Neuron (in vitro differentiated cells): ENCODE measurements around the gene SYNJ1.
A peak's percentile ranks its signal among the peaks of the same experiment; 100 is the strongest.
"Not testable (repeated sequence)": the region's sequence is repeated elsewhere in the genome, so short reads cannot be mapped to it uniquely, and the experiment has no call there.

Source experiments
- H2AFZ ChIP-seq: one replicate; pipeline ENCODE4 v1.6.1; 2013; ENCODE audit warnings: low read depth, mild to moderate bottlenecking, inconsistent platforms, low read length, moderate library complexity
- H3K27me3 ChIP-seq: one replicate; pipeline ENCODE4 v1.6.1; 2013; ENCODE audit warnings: low read length; ENCODE audit not compliant: insufficient read depth
- H3K36me3 ChIP-seq: one replicate; pipeline ENCODE4 v1.6.1; 2013; ENCODE audit warnings: low read length; ENCODE audit not compliant: insufficient read depth
- H3K4me1 ChIP-seq: one replicate; pipeline ENCODE4 v1.6.1; 2013; ENCODE audit warnings: low read length; ENCODE audit not compliant: insufficient read depth
- H3K4me3 ChIP-seq: 2 replicates; pipeline ENCODE4 v1.5.1; 2013; ENCODE audit warnings: mild to moderate bottlenecking, low read length, moderate library complexity
- H3K9me3 ChIP-seq: one replicate; pipeline ENCODE4 v1.6.1; 2013; ENCODE audit warnings: low read length

The SYNJ1 gene

DNA sequence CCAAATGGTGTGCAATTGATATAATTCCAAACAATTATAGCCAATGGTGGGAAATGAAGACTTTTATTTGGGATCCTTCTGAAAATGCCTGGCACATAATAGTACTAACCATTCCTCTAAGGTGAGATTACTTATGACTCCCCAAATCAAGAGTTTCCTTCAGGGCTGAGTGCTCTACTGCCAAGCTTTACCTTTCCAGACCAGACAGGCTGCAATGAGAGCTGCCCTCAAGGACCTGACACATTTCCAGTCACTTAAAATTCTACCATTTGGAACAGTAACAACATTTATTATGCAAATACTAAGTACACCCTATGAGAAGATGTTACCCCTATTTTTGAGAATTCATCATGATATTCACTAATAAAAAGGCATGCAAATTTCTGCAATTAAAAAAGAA, 22.6 kb upstream of the SYNJ1 start:
- Histone ChIP-seq H3K27me3 (no peaks in the 10 kb centered on the region), H3K36me3 (peaks cover 93% of the 10 kb centered on the region), H3K4me1 (no peaks in the 10 kb centered on the region), H2AFZ (no peak overlapping the region), H3K4me3 (no peak overlapping the region), H3K9me3 (peaks cover 6% of the 10 kb centered on the region)

DNA sequence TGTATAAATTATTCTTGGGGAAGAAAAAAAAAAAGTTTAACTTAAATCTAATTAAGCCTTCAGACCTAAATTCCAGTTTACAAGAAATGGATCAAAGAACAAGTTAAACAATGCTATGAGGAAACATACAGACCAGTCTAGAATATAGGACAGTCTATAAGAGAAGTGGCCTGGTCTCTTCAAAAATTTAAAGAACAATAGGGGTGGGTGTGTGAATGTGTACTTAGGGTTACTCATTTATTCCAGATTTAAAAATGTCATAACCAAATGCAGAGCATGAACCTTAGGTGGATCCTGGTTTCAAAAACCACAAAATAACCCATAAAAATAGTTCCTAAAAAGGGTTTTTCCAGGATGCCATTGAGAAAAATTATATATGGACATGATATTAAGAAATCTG, 21.8 kb upstream of the SYNJ1 start:
- no peak overlapping the region for H2AFZ ChIP-seq
- no peak overlapping the region for H3K4me3 ChIP-seq
- peaks cover 94% of the 10 kb centered on the region for H3K36me3 ChIP-seq

DNA sequence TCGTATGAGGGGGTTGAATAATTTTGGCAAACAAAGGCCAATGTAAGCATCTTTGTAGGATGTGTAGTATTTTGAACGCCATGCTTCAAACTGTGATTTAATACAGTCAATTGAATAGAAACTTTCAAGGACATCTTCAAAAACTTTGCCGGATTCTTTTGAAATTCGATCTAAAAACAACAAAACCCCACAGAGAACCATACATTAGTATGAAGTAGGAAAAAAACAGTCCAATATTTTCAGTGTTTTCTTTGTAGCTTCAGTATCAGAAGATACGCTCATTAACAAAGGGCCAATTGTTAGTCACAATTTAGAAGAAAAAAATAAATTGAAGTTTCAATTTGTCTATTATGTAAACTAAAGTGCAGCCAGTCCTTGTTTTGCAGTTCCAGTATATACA, 20.7 kb upstream of the SYNJ1 start:
- Histone ChIP-seq H3K4me3 (no peak overlapping the region), H3K27me3 (no peaks in the 10 kb centered on the region), H3K9me3 (peaks cover 6% of the 10 kb centered on the region), H2AFZ (no peak overlapping the region), H3K4me1 (no peaks in the 10 kb centered on the region), H3K36me3 (peaks cover 94% of the 10 kb centered on the region)

More for the DNA sequence above, 21.8 kb upstream of the SYNJ1 start:
- Histone ChIP-seq H3K4me1 (no peaks in the 10 kb centered on the region), H3K27me3 (no peaks in the 10 kb centered on the region), H3K9me3 (peaks cover 6% of the 10 kb centered on the region)

DNA sequence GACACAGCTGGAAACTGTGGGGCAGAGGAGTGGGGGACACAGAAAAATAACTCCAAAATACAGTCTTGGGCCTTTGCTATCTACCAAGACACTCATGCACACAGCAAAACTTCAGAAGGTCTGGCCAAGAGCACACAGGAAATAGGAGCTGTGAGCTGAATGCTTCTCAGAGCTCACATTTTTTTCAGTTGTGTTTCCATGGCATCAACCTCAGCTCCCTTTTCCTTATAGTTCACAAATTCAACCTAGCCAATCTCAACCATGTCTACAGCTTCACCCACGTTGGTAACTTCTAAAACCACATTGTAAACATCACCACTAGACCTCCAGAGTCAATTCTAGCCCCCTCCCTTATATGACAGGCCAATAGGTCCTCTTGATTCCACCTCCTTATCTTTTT, 19.6 kb upstream of the SYNJ1 start:
- Histone ChIP-seq H3K4me1 (no peaks in the 10 kb centered on the region), H3K4me3 (no peak overlapping the region), H3K36me3 (peaks cover 95% of the 10 kb centered on the region), H3K9me3 (peaks cover 6% of the 10 kb centered on the region), H2AFZ (no peak overlapping the region), H3K27me3 (no peaks in the 10 kb centered on the region)

DNA sequence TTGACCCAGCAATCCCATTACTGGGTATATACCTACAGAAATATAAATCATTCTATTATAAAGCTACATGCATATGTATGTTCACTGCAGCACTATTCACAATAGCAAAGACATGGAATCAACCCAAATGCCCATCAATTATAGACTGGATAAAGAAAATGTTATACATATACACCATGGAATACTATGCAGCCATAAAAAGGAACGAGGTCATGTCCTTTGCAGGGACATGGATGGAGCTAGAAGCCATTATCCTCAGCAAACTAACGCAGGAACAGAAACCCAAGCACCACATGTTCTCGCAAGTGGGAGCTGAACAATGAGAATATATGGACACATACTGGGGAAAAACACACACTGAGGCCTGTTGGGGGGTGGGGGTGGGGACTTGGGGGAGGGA, 18.9 kb upstream of the SYNJ1 start:
- H3K4me3 ChIP-seq, H3K9me3 ChIP-seq, H3K27me3 ChIP-seq, H2AFZ ChIP-seq, H3K4me1 ChIP-seq: not testable (repeated sequence)
- peaks cover 95% of the 10 kb centered on the region for H3K36me3 ChIP-seq

DNA sequence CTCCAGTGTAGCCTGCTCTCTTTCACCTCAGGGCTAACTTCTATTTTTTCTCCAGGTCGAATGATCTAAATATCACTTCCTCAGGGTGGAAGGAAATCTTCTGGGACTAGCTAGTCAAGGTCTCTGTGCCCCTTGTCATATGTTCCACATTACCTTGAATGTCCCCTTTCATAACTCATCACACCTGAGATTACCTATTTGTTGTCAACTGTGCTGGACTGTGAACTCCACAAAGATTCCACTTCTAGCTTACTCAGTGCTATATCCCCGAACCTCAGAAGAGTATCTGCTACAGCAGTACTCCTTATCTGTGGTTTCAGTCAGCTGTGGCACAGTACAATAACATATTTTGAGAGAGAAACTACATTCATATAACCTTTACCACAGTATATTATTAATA, 14.6 kb upstream of the SYNJ1 start:
- Histone ChIP-seq H3K4me1 (no peaks in the 10 kb centered on the region), H3K36me3 (peaks cover 95% of the 10 kb centered on the region), H3K4me3 (no peak overlapping the region), H3K27me3 (no peaks in the 10 kb centered on the region), H2AFZ (no peak overlapping the region), H3K9me3 (peaks cover 6% of the 10 kb centered on the region)

DNA sequence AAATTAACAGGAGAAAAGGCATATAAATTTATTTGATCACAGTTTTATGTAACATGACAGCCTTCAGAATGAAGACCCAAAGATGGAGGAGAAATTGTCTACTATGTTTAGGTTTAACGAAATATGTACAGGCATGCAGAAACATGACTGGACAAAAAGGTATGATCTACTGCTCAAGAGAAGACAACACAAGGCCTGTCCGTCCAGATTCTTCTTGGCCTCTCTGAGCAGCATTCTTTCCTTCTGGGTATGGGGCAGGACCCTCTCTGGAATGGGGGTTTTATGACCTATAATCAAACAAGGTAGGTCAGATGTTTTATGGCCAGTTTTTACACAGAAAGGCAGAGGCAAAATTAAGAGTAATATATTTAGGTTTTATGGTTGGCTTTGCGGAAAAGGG, 13.5 kb upstream of the SYNJ1 start:
- Histone ChIP-seq H3K27me3 (no peaks in the 10 kb centered on the region), H3K9me3 (no peaks in the 10 kb centered on the region), H3K36me3 (peaks cover 96% of the 10 kb centered on the region), H3K4me3 (no peak overlapping the region), H2AFZ (no peak overlapping the region), H3K4me1 (no peaks in the 10 kb centered on the region)

DNA sequence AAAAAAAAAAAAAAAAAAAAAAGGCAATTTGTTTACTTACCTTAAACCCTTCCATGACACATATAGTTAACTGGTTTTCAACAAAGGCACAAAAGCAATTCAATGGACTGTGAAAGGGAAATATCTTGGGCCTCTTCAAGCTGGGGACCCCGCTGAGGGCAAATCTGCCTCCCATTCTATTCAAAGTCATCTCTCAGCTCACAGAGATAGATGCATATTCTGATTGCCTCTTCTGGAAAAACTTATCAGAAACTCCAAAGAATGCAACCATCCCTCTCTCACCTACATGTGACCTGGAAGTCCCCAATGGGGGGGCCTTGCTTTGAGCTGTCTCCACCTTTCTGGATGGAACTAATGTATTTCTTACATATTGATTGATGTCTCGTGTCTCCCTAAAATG, 12.1 kb upstream of the SYNJ1 start:
- Histone ChIP-seq H3K36me3 (peaks cover 93% of the 10 kb centered on the region), H2AFZ (no peak overlapping the region), H3K9me3 (no peaks in the 10 kb centered on the region), H3K4me3 (no peak overlapping the region), H3K4me1 (no peaks in the 10 kb centered on the region), H3K27me3 (no peaks in the 10 kb centered on the region)

DNA sequence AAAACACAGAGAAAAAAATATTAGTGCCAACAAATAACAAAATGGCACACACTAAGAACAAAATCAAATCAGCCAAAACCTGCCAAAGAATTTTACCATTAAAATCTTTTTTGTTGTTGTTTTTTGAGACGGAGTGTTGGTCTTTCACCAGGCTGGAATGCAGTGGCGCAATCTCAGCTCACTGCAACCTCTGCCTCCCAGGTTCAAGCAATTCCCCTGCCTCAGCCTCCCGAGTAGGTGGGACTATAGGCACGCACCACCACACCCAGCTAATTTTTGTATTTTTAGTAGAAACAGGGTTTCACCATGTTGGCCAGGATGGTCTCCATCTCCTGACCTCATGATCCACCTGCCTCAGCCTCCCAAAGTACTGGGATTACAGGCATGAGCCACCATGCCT, 8.3 kb upstream of the SYNJ1 start:
- not testable (repeated sequence) for H3K9me3 ChIP-seq, H3K4me3 ChIP-seq, H3K27me3 ChIP-seq, H2AFZ ChIP-seq, H3K4me1 ChIP-seq
- peaks cover 76% of the 10 kb centered on the region for H3K36me3 ChIP-seq

DNA sequence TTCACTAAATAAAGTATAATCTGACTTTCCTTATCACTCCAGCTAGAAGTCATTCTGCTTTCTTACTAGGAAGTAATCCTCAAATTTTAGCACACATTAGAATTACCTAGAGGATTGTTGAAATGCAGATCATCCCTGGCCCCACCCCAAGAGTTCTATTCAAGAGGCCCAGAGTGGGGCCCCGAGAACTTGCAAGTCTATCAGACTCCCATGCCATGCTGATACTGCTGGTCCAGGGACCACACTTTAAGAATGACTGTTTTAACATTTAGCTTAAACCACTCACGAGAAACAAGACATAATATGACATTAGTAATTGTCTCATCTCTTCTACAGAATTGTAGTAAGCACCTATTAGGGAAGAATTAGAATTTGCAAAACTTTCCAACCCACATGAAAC, 7.7 kb upstream of the SYNJ1 start:
- Histone ChIP-seq H3K27me3 (no peaks in the 10 kb centered on the region), H3K9me3 (no peaks in the 10 kb centered on the region), H2AFZ (no peak overlapping the region), H3K36me3 (peaks cover 71% of the 10 kb centered on the region), H3K4me1 (peaks cover 3% of the 10 kb centered on the region), H3K4me3 (no peak overlapping the region)

DNA sequence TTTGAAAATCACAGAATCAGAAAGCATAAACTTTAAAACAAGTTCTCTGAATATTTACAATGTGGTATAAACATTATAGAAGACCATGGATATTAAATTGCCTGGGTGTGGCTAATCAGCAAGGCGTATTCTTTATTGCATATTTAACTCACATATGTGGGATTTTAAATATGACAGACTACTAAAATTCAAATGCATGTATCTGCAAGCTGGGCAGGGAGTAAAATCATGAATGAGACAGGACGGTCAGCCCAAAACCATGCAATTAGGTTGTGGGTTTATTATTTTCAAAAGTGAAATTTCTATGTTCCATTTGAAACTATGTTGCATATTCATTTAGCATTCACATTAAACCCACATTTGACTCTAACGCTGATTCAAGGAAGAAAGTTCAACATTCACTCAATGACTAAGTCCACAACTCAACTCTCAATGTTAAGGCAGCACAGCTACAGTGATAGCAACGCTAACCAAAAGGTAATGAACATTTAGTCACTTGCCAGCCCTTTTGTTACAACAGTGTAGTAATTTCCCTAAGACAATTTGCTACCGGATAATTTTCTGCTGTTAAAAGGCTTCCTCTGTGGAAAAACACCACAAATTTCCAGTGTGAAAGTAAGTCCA, 6.3 kb upstream of the SYNJ1 start:
- H3K4me3 ChIP-seq, result no peak overlapping the region
- H3K36me3 ChIP-seq, result peaks cover 58% of the 10 kb centered on the region
- peaks cover 3% of the 10 kb centered on the region for H3K4me1 ChIP-seq
- H3K9me3 ChIP-seq, result no peaks in the 10 kb centered on the region
- H3K27me3 ChIP-seq, result no peaks in the 10 kb centered on the region
- H2AFZ ChIP-seq, result no peak overlapping the region

DNA sequence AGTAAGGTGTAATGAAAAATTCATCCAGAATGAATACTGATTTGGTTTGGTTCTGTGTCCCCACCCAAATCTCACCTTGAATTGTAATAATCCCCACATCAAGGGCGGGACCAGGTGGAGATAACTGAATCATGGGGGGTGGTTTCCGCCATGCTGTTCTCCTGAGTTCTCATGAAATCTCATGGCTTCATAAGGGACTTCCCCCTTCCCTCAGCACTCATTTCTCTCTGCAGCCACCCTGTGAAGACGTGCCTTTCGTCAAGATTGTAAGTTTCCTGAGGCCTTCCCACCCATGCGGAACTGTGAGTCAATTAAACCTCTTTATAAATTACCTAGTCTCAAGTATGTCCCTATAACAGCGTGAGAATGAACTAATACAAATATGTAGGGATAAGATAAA, 5.5 kb upstream of the SYNJ1 start:
- H2AFZ ChIP-seq, result no peak overlapping the region
- H3K36me3 ChIP-seq, result peaks cover 51% of the 10 kb centered on the region
- H3K9me3 ChIP-seq, result no peaks in the 10 kb centered on the region
- peaks cover 9% of the 10 kb centered on the region for H3K4me1 ChIP-seq
- no peak overlapping the region for H3K4me3 ChIP-seq
- no peaks in the 10 kb centered on the region for H3K27me3 ChIP-seq

DNA sequence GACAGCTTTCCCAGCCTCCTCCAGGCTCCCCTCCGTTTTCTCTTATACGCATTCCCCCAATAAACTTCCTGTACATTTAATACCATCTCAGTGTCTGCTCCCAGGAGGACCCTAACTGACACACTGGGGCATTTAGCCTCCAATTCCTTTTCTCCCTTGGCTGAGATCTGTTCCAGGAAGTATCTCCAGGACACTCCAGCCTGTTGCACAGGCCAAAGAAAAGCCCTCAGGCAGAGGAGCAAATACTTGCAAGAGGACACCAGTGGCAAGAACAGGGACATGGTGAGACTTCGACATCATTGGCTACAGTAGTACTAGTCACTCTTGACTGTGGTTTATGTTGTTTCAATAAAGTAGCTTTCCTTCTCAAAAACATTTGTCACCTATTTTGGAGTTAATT, 4.7 kb upstream of the SYNJ1 start:
- no peak overlapping the region for H2AFZ ChIP-seq
- H3K27me3 ChIP-seq, result no peaks in the 10 kb centered on the region
- H3K9me3 ChIP-seq, result no peaks in the 10 kb centered on the region
- peaks cover 9% of the 10 kb centered on the region for H3K4me1 ChIP-seq
- H3K4me3 ChIP-seq, result no peak overlapping the region
- H3K36me3 ChIP-seq, result peaks cover 43% of the 10 kb centered on the region

DNA sequence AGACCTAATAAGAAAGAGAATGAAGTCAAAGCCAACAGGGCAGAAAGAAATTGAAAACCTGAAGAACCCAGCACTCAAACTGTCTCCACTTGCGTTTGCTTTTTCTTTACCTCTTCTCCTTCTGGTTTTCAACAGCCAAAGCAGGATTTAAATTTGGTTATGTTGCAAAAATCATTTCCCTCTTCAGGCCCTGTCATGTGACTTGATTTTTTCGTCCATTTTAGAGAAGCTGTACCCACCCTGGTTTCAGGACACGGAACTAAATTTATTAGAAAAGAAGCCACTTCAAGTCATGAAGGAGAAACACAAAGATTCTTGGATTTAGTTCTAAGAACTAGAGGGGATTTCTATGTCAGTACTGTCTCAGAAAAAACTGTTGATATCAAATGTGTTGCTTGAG, 1.0 kb upstream of the SYNJ1 start:
- Histone ChIP-seq H3K27me3 (no peaks in the 10 kb centered on the region), H2AFZ (no peak overlapping the region), H3K36me3 (peaks cover 11% of the 10 kb centered on the region), H3K9me3 (no peaks in the 10 kb centered on the region), H3K4me1 (peaks cover 15% of the 10 kb centered on the region), H3K4me3 (peak overlapping the region; percentile 69)
